K562 (cell line): ENCODE data around the gene MXI1.

Experiments used
- BHLHE40 ChIP-seq: IDR thresholded peaks from 2 replicates; pipeline ENCODE4 v1.6.1; 2011; ENCODE audit warnings: low read length, improper control_type of control experiment
- ETV6 ChIP-seq, 3 experiments: fragments of 150-350 bp in 1 of 3; sonication (generic) in 1 of 3; formaldehyde crosslinking in 1 of 3; IDR thresholded peaks; 2 replicates each; pipeline versions ENCODE4 v1.6.1 to v1.8.0; 2014 to 2022; ENCODE audit warnings: borderline replicate concordance in 2 of 3, low read depth in 2 of 3, antibody characterized with exemption in 1 of 3, low read length in 1 of 3, mild to moderate bottlenecking in 1 of 3, missing genetic modification reagents in 1 of 3
- MAX ChIP-seq: sonication (generic); formaldehyde crosslinking; IDR thresholded peaks from 2 replicates; pipeline ENCODE4 v1.9.0; 2022; ENCODE audit warnings: mild to moderate bottlenecking, missing genetic modification reagents
- NFIC ChIP-seq: fragments of 450-650 bp; IDR thresholded peaks from 2 replicates; pipeline ENCODE4 v1.6.1; 2017; ENCODE audit warnings: mild to moderate bottlenecking, inconsistent platforms
- POLR2A ChIP-seq: fragments of 450-650 bp; conservative IDR thresholded peaks from 2 replicates; pipeline ENCODE4 v1.6.1; 2016
- POLR2AphosphoS5 ChIP-seq: IDR thresholded peaks from 2 replicates; pipeline ENCODE4 v1.6.1; 2011; ENCODE audit warnings: mild to moderate bottlenecking, low read depth, low read length, moderate library complexity; ENCODE audit not compliant: control insufficient read depth, insufficient read depth
- SP1 ChIP-seq: sonication (generic); formaldehyde crosslinking; IDR thresholded peaks from 2 replicates; pipeline ENCODE4 v1.8.1; 2022; ENCODE audit warnings: mild to moderate bottlenecking, missing genetic modification reagents

DNA sequence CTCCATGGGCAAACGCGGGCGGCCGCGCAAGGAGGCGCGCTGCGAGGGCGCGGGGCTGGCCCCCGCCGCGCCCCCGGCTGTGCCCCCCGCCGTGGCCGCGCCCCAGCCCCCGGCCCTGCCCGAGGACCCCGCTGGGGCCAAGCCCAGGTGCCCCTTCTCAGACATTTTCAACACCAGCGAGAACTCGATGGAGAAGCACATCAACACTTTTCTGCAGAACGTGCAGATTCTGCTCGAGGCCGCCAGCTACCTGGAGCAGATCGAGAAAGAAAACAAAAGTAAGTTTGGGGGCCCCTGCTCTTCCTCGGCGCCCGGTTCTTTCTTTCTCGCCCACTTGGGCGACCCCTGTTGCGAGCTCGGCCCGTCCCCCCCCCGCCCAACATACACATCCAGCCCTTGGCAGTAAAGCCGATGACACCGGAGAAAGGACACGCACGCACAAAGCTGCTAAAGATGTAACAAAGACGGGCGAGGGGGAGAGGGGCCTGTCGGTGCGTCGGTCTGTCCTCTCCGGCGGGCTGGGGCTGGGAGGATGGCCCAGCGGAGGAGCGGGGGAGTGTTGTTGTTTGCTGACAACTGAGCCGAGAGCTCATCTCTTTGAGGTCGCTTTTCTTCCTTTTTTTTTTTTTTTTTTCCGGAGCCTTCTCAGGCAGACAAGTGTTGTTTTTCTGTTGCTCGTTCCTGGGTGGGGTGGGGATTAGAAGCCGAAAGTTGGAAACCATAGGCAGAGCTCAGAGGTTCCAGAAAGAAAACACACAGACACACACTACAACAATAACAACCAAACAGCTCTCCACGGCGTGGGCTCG lies 604 bp downstream of the MXI1 start:
- TF ChIP-seq ETV6 (IDR thresholded peaks at IDR 0.05; ENCODE audit: borderline replicate concordance in 1 of 2, low read depth in 2 of 2, low read length in 1 of 2): no peak
- no peak for TF ChIP-seq ETV6 (CRISPR knock-in tag; IDR thresholded peaks at IDR 0.05; ENCODE audit: borderline replicate concordance)
- no peak for TF ChIP-seq BHLHE40
- TF ChIP-seq MAX (CRISPR knock-in tag): no peak
- no peak for TF ChIP-seq POLR2AphosphoS5
- TF ChIP-seq NFIC: no peak
- no peak; the same call in 1 of the 2 replicates for TF ChIP-seq POLR2A
- no peak for TF ChIP-seq SP1
